ENCODE data around the gene TEC.
A peak's percentile ranks its signal among the peaks of the same experiment; 100 is the strongest.
"Not testable (repeated sequence)": the region's sequence is repeated elsewhere in the genome, so short reads cannot be mapped to it uniquely, and the experiment has no call there.

Gene TEC

DNA sequence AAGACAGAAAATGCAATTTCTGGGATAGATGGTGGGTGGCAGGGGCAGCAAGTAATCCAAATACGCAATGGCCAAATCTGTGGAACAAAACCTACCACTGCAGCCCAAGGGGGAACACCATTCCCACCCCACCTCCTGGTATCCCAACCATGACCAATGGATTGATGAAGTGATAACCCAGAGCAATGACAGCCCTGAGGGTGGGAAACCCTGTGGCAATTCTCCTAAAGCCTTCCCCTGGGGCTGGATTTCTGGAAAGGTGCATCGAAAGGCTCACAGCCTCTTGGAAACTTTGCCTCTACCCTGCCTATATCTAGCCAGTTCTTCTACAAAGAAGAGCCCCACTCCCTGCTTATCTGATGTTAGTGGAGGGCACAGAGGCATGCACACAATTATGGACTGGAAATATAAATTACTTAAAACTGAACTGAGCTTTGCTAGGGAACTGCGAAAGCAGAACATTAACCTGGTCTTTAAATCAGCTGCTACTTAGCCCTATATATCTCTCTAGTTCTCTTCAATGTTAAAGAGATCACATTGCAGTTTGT lies 75.6 kb downstream of the TEC start:
- DNase-seq, result no peak

DNA sequence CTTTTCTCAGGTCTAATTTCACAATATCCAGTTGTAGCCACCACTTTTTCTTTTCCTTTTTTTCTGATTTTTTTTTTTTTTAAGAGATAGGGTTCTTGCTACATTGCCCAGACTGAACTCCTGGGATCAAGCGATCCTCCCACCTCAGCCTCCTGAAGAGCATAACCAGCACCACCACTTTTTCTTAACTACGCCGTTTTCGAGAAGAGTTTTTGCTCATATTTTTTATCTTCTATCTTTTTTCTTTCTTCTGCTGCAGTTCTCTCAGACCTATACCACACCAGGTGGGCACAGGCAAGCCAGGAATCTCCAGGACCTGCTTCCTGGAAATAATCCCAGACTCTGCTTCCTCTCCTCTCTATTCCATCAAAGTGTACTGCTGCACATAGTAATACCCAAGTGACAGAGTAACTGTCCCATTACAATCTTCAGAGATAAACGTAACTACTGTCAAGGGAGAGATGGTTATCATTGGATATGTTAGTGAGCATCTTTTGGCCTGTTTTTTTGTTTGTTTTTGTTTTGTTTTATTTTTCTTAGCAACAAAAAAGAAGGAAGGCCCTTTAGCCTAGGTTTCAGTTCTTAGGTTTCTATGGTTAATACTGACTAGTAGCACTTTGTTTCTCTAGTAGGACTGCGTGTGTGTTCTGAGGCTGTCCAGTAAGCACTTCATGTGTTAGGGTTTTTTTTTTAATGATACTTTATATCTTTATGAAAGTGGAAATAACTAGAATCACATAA lies 76.4 kb downstream of the TEC start:
- no peak for DNase-seq

DNA sequence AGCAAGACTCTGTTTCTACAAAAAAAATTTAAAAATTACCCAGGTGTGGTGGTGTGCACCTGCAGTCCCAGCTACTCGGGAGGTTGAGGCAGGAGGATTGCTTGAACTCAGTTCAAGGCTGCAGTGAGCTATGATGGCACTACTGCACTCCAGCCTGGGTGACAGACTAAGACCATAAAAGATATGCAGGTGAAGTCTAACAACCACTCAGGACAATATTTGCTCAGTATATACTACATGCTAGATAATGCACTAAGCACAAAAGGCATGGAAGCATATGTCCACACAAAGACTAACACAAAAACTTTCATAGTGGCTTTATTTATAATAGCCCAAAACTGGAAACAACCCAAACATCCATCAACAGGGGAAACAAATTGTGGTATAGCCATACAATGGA lies 77.9 kb downstream of the TEC start:
- no peak for DNase-seq

DNA sequence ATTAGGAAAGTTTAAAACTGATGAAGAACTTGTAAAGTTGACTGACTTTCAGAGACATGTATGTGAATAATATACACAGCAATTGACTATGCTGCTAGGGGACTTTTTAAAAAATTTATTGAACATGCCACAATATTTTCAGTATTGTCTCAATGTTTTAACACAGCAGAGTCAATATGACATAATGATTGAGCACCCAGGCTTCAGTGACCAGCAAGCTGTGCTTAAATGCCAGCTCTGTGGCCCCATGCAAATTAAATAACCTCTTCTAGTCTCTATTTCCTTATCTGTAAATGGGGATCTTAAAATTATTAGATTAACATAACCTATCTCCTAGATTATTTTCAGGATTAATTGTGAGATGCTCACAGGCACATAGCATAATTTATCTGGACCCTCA lies 78.8 kb downstream of the TEC start:
- DNase-seq, result no peak

DNA sequence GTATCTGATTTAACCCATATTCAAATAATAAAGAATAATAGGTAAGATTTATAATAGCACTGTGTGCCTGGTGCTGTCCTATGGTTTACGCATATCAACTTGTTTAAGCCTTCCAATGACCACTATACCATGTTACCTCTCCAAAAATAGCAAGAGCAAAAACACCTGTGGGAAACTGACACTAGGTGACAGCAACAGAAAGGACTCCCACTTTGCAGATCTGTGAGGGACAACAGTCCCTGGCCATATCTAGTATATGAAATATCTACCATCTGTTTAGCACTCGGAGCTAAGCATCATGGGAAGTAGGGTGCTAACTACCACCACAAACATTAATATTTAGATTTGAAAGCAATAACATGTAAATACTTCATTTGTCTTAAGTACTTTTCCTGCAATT lies 79.9 kb downstream of the TEC start:
- no peak for DNase-seq

DNA sequence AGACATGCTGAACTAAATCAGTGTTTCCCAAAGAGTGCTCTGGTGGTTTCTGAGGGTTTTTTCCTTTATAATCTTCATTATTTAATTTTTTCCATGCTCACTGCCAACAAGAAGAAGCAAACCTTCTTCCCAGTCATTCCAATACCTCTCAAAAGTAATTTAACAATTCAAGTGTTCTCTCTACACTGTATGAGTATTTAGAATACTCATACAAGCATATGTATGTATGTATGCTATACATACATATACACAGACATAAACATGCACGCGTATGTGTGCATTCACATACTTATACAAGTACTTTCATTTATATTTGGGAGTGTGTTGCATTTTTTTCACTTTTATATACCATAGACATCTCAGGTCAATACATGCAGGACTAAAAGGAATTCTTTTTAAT lies 81.2 kb downstream of the TEC start:
- no peak for DNase-seq

DNA sequence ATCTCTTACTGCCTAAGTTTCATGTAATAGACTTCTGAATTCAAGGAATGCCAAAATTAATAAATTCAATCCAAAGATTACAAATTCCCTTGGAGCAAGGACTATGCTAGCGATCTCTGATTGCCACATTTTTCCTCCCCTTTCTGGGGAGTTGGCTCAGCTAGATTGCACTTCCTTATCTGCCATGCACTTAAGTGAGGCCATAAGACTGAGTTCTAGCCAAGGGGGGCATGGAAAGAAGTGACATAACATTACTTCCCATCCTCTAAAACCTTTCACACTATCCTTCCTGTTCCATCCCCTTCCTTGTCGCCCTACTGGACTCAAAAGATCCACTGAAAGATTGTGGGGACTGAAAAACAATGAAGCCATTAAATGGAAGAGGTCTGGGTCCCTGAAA lies 81.8 kb downstream of the TEC start:
- no peak for DNase-seq

DNA sequence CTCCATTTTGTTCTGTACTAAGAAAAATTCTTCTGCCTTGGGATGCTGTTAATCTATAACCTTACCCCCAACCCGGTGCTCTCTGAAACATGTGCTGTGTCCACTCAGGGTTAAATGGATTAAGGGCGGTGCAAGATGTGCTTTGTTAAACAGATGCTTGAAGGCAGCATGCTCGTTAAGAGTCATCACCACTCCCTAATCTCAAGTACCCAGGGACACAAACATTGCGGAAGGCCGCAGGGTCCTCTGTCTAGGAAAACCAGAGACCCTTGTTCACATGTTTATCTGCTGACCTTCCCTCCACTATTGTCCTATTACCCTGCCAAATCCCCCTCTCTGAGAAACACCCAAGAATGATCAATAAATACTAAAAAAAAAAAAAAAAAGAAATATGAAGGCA lies 82.6 kb downstream of the TEC start:
- not testable (repeated sequence) for DNase-seq

DNA sequence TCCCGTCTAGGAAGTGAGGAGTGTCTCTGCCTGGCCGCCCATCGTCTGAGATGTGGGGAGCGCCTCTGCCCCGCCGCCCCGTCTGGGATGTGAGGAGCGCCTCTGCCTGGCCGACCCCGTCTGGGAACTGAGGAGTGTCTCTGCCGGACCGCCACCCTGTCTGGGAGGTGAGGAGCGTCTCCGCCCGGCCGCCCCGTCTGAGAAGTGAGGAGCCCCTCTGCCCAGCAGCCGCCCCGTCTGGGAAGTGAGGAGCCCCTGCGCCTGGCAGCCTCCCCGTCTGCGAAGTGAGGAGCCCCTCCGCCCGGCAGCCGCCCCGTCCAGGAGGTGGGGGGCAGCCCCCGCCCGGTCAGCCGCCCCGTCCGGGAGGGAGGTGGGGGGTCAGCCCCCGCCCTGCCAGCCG lies 83.2 kb downstream of the TEC start:
- not testable (repeated sequence) for DNase-seq

DNA sequence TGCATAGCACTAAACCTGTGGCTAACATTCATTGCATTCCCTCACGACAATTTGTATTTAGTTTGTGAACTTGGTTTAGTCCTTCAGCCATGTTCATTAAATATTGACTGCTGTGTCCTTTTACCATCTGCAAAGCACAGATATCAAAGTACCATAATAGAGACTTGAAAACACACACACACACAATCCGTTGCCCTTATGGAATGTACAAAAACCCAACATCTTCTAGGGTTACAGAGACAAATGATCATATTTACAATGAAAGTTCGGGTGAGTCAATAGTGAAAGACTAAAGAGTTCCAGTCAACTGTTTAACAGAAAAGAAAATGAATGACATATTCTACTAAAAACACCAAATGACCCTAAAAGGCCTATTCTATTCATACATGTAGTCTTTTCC lies 84.8 kb downstream of the TEC start:
- DNase-seq, result no peak

DNA sequence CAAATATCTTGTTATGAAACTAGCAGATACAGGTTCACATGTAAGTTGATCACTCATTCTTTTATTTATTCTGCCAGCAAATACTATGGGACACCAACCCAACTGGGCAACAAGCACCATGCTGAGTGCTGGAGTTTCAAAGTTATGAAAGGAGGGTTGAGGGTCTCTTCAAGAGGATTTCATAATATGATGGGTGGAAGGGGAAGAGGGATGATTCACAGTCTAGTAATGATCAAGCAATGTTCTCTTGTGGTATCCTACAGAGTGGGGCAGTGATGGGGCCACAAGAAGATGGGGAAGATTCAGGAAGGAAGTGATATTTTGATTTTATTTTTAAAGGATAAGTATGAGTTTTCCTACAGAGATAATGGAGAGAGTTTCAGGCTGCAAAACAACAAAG lies 89.4 kb downstream of the TEC start:
- DNase-seq, result peak; percentile 51

DNA sequence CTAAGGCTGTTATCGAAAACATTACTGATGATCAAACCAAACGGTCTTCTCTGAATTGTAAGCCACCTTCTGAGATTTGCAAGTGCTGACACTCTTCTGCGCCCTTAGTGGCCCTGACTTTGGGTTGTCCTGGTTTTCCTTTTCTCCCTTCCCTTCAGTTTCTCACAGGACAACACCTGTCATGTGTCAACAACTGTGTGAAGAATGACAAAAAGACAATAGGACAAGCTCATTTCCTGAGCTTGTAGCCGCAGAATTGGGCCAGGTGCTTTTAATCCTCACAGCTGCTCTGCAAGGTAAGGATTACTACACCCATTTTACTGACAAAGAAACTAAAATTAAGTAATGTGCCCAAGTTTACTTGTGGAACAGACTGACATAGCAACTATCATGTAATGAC lies 90.7 kb downstream of the TEC start:
- no peak for DNase-seq

DNA sequence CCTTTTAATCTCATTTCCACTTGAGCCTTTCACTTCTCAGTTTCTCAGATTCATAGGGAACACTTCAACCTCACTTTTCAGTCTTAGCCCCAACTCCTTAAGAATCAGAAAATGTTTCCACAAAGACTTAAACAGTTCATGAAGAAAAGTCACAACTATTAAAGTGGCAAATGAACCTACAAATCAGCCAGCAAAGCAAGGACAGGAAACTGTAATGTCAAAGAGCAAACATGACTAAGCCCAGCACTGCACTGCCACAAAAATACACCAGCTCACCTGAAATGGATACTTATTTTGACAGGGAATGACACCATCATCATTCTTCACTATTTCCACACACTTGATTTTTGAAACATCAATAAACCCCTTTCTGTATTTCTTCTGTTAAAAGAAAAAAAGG lies 93.8 kb downstream of the TEC start:
- no peak for DNase-seq

DNA sequence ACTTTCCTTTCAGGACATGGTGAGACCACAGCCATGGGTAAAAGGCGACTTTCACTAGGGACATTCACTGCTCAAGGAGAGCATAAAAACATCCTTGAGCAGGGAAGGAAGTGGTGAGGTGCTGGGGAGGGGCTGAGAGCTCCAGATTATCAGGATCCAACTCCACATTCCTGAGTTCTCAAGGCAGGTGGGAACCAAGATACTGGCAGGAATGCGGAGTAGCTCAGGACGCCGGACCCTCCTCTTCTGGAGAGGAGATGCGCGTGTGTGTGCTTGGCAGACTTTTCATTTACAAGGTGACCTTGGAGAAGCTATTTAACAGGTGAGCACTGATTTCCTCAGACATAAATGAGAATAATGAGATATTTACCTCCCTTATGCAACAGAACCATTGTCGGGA lies 94.3 kb downstream of the TEC start:
- DNase-seq, result no peak

DNA sequence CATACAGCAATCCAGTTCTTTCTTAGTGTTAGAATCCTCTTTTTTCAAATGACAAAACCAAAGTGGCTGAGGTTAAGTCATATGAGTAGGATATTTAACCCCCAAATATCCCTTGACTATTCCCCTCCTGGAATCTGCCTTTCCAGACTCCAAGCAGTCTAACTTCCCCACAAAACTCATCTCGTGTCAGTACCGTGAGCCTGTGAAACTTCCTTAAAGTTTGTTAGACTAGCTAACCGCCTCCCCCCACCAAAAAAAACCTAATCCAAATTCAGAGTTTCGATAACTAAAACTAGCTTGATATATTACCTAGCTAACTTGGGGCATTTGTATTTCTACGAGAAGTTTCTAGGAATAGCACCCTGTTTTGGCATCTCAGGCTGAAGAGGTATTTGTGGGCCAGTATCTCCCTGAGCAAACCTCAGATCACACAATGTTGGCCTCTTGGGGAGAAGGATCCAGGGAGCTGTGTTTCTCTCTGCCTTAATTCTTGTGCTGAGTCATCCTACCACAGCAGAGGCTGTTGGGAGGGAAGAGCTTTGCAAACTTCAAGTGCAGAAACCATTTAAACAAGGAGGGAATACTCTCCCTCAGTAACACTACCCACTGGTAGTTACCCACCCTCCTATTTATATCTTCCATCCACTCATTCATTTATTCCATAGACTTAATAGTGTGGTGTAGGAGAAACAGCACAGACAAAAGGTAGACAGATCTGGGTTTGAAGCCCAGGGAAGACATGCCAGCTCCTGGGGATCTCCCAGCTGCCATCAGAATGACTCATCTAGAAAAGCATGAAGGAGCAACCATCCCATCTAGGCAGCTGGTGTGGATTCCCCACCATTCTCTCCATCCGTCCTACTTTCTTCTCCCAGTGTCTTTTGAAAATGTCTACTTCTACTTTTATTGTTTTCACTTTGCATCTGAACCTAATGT lies 96.3 kb downstream of the TEC start:
- peak; percentile 87 for DNase-seq

DNA sequence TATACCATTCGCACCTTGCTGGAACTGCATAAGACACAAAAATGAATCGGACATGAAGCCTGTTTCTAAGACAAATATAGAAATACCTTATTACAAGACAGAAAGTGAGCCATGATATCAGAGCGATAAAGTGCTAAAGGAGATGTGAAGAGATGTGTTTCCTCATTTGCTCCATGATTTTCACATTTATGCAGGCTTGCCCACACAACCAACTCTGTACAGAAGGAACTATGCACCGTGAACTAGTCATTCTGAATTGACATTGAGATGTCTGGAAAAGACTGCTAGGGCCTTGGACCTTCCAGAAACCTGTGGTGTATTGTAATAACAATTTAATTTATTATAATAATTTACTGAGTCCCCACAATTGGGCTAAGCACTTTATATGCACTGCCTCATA lies 97.0 kb downstream of the TEC start:
- DNase-seq, result no peak

DNA sequence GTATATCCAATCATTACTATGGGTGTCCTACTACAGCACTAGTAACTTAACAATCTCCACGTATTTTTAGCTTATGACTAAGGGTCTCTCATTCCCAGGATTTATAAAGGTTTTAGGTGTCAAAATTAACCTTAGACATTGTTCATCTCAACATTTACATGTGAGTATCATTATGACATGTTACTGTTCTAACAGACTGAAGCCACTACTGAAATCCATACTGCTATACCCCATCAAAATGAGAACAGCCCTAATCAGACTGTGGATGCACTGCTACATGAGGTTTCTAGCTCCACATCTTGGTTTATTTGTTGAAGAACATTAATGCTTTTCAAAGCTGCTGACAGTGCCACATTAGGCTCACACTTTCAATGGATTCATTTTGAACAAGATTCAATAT lies 100.0 kb downstream of the TEC start:
- DNase-seq, result no peak

DNA sequence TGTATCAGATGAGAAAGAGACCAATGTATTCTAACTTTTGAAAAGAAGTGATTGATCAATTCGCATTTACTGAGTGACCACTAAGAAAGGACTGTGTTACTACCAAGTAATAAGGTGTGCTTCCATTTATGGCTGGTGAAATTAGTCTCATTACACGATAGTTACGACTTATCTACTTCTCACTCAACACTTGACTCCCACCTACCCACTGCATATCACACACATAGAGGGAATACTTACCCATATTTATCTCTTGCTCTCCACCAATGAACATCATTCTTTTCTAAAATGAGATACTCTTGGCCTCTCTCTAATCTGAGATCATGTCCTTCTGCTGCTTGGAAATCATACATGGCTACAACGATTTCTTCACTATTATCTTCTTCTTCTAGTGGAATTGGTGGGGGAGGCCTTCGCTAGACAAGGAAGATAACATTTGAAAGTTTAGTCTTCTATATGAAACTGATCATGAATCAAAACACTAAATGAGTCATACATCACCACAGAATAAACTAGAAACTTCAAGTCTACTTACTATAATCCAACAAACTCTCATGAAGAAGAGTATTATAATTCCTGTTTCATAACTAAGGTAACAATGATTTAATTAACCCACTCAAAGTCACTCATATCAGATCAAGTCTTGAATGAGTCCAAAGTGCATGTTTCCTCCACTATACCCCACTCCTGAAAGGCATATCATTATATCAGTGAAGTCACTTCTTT lies 101.9 kb downstream of the TEC start:
- no peak for DNase-seq

DNA sequence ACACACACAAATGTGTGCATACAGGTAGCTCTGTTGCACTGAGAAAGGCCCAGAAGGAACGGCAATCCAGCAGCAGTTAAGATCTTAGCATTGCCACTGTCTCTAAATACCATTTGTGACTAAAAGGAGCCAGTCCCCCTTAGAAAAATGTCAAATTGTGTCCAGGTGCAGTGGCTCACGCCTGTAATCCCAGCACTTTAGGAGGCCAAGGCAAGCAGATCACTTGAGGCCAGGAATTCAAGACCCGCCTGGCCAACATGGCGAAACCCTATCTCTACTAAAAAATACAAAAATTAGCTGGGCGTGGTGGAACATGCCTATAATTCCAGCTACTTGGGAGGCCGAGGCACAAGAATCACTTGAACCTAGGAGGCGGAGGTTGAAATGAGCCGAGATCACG lies 105.1 kb downstream of the TEC start:
- not testable (repeated sequence) for DNase-seq

DNA sequence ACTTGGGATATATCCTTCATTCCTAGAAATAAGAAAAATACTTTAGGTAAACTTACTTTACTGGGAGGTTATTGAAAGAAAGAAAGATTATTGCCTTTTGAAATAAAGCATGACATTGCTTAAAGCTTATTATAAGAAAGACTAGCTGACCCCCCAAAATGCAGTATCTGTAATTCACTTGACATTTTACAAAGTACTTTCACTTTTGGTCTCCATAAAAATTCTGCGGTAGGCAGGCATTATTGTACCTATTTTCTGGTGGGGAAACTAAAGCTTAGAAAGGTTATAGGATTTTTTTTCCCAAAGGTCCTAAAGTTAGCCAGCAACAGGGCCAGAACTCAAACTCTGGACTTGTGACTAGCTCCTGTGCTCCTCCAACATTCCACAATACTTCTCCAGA lies 105.9 kb downstream of the TEC start:
- DNase-seq, result no peak

DNA sequence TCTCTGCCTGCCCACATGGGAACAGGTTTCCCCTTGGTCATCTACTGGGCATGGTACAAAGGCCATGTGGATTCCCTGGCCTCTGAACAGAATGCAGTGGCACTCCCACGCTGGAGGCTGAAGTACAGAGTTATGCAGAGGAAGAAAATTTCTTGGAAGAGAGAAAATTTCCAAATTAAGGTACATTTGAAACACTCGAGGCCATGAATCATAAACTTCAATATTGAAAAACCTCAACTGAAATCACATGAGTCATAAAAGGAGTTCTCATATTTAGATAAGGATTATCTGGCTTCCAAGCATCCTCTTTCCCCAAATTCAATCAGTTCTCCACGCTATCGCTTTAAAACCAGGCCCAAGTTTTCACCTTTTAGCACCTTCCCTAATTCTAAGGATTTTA lies 107.5 kb downstream of the TEC start:
- DNase-seq, result peak; percentile 17

DNA sequence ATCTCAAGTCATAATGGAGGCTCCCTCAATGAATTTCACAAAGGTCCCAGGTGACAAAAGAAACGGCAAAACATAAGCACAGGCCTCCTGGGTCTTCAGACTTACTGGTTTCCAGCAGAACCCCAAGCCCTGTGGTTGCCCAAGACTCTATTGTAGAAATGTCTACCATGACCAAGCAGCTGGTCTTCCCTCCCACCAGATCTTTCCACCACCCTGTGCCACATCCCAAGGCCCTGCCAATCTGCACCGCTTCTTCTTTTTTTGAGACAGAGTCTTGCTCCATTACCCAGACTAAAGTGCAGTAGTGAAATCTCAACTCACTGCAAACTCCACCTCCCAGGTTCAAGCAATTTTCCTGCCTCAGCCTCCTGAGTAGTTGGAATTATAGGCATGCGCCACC lies 112.4 kb downstream of the TEC start:
- DNase-seq, result no peak

DNA sequence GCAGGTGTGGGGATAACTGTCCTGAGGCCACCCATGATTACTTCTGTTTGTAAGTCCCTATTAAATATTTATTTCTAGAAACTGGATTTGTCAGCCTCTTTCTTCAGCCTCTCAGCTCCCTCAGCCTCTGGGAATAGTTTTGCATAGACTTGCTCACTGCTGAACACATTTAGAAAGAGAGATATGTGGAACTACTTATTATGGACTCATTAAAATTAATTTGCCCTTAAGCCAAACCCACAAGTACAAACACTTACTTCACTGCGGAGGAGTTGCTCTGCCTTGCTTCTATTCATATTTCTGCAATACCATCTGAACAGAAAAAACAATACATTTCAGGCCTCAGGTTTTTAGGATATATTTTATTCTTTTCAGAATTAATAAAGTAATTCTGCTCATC lies 113.2 kb downstream of the TEC start:
- no peak for DNase-seq
